ENCODE results near the gene ESYT2.

GRCh38 chr7:158730383-158731346 is 98.6 kb downstream of the ESYT2 start:
- TF ChIP-seq CTCF (IDR thresholded peaks at IDR 0.05) (no peak), POLR2A (IDR thresholded peaks at IDR 0.05) (no peak)

Measured in uterus (tissue), 2 donors.